ENCODE measurements around the gene SETD2.

- TF ChIP-seq CTCF (IDR thresholded peaks at IDR 0.05; ENCODE audit: low read depth, low read length) (no peak), EZH2phosphoT487 (IDR thresholded peaks at IDR 0.05; ENCODE audit: low read depth) (no peak)
These were observed 4.1 kb downstream of the SETD2 start for GRCh38 chr3:47159820-47160219.
